HG03064 (cell line): ENCODE measurements around the gene SORBS2.

ENCODE experiments used
- ATAC-seq: cut with Tn5 transposase; IDR thresholded peaks from one replicate; pipeline ENCODE4 v1.9.1; 2021; ENCODE audit warnings: low read depth; ENCODE audit not compliant: unreplicated experiment

The SORBS2 gene

DNA sequence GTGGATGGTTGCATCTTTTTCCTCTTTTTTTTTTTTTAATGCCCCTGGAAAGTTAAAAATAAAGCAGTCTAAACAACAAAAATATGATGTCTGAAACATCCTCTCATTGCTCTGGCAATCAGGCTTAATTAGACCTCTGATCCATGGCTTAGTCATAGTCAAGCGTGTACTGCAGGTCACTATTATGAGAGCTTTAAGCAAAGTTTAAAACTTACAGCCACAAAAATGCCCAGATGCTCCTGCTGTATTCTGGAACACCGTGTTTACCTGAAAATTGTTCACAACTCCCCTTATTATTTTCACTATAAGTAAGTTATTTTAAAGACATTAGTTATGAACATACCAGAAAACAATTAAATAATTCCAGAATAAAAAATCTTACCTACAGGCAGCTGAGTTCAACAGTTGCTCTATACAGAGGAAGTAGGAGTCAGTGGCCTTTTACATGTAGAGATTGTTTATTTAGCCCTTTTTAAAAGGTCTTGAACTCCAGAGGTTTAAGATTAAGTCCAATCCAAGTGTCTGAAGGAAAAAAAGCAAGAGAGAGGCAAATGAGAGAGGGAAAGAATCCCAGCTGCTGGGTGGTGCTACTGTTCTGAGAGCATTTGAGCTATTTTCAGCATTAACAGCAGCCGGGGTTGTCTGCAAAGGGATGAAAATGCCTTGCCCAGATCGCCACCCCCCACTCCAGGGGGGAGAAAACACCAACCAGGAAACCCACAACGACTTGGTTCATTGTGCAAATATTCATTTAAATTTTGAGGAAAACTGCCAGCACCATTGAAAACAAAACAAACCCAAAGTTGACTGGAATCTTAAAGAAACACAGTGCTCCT, 36.9 kb downstream of the SORBS2 start:
- ATAC-seq, result no peak

DNA sequence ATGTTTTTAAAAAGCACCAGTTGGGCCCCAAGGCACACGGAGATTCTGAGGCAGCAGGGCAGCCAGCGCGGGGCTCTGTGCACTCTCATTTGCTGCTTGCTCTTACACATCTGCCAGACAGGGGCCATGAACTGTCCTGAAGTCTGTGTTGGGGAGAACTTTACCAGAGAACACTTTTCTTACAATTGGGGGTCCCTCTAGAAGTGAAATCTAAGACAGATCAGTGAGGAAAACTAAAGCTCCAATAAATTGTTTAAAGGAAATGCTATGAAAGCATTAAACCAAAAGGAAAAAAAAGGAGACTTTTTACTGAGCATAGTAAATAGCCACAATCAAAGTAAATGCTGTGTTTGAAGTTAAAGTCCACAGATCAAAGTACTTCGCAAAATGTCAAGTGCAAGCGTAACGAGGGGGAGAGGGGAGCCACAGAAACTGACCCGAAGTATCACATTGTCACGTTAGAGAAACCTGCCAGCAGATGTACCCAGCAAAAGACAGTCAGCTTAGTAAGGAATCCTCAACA, 37.8 kb downstream of the SORBS2 start:
- ATAC-seq, result no peak

DNA sequence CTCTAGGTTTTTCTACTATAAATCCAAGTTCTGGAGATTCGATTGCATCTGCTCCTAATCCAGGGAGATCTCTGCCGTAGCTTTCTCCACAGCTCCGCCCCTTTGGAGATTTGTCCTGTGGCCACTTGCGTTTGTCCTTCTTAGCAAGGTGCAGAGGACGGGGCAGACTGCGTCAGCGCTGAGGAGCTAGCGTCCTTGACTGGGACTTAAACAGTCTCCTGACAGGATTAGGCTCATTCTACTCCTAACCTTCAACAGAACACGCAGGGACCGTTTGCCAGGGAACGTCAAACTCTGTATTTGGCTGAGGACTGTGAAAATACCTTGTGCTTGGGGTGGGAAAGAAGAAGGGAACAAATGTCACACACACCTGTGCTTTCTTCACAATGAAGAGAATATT, 38.6 kb downstream of the SORBS2 start:
- ATAC-seq, result no peak

DNA sequence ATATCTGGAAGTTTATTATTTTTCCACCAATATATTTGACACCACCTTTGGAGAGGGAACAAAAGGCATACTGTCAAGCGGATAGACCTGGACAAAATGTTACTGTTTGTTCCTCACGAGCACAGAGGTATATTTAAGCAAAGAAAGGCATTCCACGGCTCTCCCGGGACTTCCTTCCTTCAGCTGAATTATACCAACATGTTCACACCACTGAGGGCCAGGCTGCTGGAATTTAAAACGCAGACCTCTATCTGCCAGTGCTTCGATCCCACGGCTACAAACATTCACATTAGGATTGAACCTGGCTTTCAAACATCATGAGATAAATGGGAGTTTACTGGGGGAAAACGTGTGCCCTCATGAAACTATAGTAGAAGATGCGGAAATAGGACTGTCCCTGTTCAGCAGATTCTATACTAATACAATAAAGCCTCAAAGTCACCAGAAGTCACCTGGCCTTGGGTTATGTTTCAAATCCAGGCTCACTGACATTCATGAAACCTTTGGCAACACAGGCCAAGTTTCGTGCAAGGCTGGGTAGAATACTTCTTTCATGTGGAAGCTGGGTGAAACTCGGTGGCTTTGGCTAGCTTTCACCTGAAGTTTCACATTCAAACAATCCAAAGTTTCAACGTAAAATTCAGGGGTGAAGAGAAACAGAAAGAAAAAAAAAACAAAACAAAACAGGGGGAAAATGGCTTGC, 39.5 kb downstream of the SORBS2 start:
- no peak for ATAC-seq

DNA sequence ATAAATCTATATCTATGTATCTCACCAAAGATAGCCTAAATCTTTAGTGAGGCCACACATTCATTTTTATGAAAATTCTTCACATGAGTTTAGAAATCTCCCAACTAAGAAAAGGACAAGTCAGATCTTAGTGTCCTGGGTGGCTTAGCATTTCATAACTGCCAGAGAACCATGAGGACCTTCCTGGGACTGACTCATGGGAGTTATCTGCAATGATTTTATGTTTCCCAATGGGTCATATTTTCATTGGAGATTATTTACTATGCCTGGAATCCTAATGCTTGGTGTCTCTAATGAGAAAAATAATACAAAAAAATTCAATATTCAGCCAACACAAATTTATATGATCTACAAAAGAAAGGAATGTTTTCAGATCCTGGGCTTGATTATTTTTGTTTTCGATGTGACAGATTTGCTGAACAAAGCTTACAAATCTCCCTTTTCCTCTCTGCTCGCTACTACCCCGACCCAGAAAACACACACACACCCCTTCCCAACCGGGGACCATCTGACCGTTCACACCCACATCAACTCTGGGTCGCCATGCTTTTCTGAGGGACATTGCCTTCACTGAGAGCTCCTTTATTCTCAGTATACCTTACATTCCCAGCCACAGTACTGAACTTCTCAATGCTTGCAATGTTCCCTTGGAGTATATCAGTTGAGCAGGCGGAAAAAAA, 40.1 kb downstream of the SORBS2 start:
- no peak for ATAC-seq

DNA sequence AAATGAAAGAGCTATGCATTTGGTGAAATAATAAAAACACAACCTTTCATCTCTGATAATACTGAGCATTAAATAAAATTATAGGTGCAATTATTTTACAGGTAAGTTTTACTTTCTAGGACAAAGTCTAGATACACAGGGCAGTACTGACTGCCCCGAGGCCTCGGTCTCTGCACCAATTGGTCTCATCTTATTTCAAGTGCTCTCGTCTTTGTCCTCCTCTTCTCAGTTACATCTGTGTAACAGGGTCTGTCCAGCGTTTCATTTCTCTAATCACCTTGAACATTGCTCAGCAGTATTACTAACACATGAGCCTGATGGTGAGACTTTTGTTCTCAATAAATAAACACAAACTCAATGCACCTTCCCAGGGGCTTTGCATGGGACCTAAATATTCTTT, 44.5 kb downstream of the SORBS2 start:
- ATAC-seq, result no peak

DNA sequence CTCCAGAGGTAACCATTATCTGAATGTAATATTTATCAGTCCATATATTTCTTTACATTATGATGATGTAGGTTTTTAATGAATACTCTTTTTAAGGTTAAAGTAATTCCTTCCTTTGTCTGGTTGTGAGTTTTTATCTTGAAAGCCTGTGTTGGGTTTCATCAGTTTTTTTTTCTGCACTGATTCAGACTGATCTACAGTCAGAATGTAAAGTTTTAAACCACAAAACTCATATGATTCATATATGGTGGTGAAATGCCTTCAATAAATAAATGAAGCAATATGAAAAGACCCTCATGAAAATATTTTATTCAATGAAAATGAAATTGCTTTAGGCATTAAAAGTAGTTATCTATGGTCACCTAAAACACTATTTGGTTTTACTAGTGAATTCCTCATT, 47.1 kb downstream of the SORBS2 start:
- ATAC-seq, result no peak

DNA sequence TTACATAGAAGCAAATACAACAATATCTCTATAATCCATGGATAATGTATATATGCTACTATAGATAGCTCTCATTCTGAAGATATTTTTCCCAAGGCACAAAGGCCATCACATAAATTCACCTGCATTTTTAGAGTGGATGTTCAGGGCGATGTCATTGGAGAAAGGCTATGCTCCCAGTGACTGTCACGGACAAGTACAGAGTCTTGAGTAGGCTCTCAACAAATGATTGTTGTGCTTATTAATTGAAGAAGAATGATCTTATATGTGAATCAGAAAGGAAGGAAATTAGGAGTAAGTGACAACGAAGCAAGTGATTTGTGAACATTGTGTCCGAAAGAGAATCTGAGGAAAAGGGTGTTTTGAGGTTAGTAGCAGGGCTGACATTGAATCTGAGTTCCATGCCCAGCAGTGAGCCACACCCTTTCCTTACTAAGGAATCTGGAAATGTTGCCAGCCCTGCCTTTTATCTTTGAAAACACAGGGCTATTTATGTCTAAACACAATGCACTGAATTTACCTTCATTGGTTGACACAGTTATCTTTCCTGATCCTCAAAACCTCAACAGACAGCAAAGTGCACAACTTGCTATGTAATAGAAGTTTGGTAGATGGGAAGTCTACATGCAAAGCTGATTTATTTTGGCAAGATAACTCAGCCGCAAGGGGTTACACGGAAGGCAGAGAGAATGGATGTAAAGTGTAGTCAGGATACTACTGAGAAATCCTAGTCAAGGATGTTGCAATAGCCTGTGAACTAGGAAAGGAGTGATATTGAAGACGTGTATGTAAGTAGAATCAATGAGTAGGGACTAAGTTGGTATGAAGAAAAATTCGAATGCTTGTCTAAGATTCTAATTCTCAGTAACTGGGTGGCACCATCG, 50.4 kb downstream of the SORBS2 start:
- ATAC-seq, result no peak

DNA sequence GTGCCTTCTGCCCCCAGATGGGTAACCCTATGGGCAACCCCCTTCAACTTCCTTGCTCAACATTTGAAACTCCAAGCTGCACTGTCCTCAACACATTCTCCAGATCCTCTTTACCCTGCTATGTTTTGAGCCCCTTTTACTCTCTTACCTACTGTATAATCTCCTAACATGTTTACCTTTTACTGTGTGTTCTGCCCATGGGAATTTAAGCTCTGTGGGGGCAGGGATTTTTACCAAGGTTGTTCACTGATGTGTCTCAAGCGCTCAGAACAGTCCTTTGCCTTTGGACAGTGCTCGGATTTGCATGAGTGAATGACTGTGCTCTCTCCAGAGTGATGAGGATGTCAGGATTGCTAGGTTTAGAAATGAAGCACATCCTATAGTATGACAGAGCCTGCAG, 53.2 kb downstream of the SORBS2 start:
- no peak for ATAC-seq

DNA sequence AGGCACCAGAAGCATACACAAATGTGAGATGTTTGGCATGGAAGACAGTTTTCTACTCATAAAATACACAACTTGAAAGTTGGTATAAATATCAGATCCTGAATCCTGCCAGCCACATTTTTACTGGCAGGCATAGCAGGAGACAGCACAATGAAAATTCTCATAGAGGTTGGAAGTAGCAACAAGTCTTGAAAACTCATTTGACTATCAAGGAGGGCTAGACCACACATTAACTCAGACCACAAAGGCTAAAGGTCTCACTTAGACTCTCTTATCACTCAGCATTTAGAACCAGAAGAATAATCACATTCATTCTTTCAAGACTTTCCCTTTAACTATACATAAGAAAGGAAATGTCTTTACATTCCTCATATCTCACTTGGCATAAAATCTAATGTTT, 56.5 kb downstream of the SORBS2 start:
- ATAC-seq, result no peak

DNA sequence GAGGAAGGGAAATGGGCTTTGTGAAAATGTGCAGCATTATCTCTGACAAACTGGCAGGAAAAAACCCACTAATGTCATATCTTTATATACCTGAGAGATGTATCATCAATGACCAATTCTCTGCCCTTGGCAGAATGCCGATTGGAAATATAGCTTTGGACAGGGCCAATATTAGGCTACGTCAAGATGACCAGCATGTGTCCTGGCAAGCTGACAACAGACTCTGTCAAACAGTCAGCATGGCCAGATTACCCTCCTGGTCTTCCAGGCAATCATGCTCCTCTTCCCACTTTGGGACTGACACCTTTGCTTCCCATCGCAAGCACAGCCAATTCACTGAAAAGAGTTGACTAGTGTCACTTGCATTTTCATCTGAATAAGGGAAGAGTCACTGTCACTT, 57.0 kb downstream of the SORBS2 start:
- no peak for ATAC-seq

DNA sequence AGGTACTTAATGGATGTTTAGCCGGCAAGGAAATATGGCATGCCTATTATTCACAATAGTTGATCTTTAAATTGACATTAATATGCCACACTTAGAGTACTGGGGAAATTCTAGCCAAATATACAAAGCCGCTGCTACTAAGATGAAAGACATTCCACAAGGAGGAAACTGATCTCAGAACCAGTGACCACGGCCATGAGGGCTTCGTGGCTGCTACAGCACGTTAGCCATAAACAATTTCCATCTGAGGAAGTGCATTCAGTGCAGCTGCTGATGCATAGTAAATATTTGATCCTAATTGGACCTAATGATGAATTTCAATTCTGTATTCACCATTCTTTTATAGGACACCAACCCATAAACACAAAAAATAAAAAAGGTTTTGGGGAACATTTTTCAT, 59.1 kb downstream of the SORBS2 start:
- ATAC-seq, result no peak

DNA sequence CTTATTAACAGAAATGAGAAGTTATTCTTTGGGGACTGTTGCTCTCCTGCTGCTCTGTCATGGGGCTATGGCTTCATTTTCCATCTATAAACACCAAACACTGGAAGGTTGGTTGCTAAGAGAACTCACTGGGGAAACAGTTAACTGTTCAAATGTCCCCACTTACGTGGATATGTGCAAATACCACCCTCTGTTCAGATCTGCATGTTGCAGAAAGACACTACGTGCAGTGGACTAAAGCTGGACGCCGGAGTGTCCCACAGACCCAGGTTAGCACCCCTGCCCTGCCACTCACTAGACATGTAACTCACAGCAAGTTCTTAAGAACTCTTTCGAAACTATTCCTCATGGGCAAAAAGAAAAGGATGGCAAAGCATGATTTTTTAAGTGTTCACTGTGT, 62.1 kb downstream of the SORBS2 start:
- ATAC-seq, result no peak

DNA sequence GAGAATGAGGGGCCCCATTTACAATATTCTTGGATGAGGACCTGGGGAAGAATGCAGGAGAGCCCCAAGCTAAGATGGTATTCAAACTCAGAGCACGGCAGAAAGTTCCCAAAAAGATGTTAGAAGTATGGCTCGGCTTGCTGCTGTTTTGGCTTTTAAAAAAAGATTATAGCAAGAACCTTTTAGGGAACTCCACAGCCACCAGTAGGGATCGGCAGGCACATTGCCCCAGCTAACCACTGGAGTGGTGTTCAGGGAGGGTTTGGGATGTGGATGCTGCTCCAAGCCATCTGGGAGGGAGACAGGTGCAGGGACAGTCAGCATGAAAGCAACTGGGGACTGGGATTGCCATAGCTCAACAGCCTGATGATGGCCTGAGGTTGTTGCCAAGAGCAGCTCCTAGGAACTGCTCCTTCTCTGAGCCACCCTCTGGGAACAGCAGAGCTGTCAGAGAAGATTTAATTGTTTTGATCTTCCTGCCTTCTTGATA, 63.0 kb downstream of the SORBS2 start:
- no peak for ATAC-seq

DNA sequence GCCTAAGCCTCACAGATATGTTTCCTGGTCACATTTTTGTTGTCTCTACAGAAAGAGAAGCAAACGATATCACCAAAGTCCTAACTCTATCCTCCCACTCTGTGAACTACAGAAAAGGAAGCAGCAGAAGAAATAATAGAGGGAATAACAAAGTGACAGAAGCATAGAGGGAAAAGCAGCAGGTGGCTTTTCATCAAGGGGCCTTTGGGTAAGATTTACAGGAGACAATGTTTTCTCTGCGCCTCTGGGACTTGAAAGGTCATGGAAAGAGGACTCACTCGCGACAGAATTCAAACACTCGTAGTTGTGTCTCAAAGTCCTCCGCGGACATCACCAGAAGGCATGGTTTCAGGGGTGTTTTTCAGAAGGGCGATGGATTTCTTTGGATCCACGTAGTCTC, 66.1 kb downstream of the SORBS2 start:
- no peak for ATAC-seq

DNA sequence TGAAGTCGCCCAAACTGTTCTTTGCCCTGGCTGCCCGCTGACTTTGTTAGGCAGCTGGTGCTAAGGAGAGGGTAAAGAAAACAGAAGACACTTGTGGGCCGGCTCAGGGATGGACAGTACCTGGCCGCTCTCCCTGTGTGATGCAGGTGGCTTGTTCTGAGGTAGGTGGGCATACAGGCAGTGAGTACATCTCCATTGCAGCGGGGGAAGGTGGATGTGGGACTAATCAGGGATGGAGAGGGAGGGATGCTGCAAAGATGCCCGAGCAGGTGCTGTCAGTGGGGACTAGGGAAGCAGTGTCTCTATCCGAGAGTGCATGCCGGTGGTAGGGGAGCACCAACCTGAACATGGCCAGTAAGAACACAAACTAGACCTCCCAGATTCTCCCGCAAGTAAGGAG, 67.0 kb downstream of the SORBS2 start:
- no peak for ATAC-seq

DNA sequence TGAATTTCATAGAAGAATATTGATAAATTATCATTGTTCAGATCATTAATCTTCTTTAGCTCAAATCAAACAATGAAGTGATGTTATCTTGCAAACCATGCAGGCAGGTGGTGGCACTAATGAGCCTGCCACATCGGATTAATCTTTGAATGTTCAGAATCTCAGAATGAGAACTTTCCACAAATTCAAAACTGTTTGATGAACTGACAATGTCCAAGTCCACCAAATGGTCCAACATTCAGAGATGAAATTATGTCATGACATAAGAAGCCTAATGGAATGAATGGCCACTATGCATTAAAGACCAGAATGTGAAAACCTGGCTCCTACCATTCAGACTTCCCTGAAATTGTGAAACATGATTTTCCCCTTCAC, 67.5 kb downstream of the SORBS2 start:
- ATAC-seq, result no peak

DNA sequence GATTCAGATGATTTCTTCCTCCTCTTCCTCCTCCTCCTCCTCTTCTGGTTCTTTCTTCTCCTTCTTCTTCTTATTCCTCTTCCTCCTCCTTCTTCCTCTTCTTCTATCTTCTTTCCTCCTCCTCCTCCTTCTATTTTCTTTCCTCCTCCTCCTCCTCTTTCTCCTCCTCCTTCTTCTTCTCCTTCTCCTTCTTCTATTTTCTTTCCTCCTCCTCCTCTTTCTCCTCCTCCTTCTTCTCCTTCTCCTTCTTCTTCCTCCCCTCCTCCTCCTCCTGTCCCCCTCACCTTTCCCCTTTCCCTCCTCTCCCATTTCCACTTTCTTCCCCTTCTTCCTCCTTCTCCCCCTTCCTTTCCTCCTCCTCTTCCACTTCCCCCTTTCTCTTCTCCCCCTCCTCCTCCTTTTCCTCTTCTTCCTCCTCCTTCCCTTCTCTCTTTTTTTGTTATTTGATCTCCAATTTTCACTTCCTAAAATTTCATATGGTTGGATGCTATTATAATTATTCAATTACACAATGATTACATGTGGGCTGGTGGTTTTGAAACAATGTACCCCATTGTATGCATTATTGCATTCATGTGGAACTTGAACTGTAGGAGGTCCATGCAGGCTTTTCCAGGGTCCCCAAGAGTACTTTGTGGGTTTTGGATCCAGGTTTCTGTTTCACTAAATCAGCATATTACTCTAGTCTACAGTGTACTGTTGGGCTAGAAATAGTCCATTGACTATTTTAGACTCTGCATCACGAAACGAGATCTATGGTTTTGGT, 68.1 kb downstream of the SORBS2 start:
- no peak for ATAC-seq

DNA sequence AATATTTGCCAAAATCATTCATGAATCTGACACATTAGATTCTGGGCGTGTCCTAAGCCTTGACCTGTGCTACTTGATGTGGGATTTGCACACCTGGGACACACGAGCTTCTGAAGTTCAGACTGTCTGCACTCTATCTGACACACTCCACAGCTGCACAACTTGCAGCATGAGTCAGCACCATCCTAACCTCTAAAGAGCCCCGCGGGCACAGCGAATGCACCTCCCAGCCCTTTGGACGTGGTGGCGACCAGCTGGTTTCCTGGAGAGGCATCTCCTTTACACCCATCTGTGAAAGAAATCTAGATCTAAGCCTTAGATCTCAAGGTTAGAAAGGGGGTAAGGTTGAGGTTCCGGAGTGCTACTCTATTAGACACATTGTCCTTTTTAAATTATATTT, 69.2 kb downstream of the SORBS2 start:
- ATAC-seq, result no peak

DNA sequence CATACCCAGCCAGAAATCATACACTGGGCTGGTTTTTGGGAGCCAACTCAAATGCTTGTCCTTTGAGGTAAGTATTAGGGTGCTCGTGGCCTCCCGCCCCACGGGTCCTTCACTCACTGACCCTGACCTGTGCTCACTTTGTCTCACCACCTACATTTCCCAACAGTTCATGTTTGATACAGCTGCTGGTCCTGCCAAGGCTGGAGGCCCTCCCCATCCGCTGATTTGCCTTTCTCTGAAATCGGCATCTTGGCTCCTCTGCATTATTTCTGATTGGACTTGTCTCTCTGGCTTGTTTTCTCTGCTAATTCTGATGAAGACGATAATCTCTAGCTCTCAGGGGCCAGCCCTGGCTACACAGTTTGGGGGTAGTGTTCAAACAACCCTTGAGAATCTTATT, 70.2 kb downstream of the SORBS2 start:
- no peak for ATAC-seq
